Activated T-helper 1 cell treated with anti-CD3 and anti-CD28 coated beads, Interleukin-2, amount 50 U/mL, for 16 hours (primary cell): ENCODE results near the gene PSMD7.

ENCODE experiments used
- DNase-seq, 2 donors: peaks; one replicate each; pipeline ENCODE4 v3.0.0-alpha.2; 2020; ENCODE audit warnings: low read depth in 1 of 2, low spot score in 1 of 2

The PSMD7 gene

DNA sequence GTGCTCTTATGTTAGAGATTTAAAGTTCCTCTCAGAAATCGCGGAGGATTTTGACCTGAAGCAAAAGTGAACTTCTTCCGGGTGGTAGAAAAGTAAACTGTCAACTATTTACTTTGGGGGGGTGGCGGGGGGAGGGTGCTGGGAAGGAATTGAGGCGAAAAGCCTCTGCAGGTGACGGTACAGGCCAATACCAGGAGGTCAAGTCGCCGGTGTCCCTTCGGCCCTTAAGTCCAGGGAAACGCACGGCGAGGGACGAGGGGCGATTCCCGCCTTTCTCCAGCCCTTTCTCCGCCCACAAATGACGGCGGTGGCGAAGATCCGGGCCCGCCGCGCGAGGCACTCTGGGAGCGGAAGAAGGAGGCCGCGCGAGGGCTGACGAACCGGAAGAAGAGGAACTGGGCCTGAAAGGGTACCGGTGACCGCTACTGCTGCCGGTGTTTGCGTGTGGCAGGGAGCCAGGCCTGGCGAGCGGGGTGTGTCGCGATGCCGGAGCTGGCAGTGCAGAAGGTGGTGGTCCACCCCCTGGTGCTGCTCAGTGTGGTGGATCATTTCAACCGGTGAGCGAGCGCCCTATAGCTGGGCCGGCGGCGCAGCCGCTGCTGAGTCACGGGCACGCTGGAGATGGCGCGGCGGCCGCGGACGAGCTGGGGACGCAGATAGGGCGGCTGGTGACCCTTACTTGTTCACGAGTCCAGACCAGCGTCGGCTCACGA, at the start of gene PSMD7:
Gene PSMD7 (plus strand): TSS at position 383 of the 713 bp plus-strand sequence. CDS start 101 bp downstream, at position 484.
- DNase-seq, result peak; percentile 73 to 83

DNA sequence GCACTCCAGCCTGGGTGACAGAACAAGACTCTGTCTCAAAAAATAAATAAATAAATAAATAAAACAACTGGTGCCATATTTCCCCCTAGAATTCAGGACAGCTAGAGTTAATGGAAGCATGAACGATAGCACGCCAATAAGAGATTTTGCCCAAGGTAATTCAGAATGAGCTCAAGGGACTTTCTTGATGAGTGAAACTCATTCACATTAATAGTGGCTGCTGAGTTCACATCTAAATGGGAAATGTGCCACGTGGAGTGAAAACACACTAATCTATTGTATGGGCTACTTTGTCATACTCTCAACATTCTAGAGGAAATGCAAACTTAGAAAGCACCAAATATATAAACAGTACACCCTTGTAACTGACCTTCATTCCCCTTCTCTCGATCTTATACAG, 47.4 kb upstream of the PSMD7 start:
- DNase-seq, result no peak

DNA sequence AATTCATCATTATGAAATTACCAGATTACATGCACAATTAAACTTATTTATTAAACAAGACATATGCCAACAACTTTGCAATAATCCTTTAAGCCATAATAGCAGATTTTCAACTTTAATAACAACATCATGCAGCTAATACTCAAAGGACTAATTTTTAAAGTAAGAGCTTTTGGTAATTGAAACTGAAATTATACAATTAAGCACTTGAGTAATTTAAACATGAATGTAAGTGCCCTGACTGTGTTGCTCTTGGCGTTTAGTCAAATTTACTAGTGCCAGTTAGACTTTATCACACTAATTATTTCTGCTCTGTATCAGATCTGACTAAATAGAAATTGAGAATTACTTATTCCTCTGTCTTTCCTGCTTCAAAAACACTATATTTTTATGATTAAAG, 46.8 kb upstream of the PSMD7 start:
- DNase-seq, result no peak

DNA sequence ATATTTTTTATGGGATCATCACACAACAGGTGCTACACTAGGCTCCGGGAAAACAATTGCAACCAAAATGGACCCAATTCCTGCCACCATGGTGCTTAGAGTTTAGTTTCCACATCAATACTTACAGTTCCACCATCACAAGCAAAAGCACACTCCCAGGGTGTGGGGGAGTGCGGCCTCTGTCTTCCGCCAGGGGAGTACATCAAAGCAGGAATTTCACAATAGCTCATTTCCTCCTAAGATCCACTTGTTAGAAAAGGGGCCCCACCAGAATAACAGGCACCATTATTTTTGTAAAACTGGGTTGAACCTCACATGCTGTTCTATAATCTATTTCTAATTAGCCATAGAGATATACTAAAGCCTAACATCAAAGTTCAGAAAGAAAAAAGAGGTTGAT, 44.3 kb upstream of the PSMD7 start:
- DNase-seq, result no peak

DNA sequence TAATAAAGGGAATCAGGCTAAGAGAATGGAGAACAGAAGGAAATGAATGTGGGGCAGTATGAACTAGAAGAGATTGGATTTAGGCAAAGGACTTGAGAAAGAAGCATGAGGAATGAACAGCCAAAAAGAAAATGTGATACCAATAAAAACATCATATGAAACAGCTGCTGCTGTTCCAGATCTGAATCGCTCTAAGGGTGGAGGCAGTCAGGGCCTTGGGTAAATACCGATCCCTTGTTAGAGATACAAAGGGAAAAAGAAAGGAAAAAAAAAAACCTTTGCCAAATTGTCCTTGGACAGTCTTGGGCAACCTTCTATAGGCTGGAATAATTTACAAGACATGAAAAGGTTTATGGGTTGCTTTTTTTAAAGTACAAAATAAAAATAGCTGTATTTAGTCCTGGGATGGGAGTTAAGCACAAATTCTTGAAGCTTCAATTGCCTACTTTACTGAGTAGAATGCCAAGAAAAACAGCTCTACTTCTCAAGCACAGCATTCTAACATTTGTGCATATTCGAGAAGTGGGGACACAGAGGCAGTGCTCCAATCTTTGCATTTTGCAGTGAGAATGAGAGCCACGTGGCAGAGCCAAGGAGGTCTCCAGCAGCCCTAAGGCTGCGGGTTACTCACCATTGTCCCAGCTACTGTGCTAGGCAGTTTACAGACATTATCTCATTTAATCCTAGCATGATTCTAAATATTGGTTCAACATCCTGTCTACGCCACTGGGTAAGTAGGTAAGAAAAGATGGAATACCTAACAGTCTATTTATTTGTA, 43.3 kb upstream of the PSMD7 start:
- DNase-seq, result no peak

DNA sequence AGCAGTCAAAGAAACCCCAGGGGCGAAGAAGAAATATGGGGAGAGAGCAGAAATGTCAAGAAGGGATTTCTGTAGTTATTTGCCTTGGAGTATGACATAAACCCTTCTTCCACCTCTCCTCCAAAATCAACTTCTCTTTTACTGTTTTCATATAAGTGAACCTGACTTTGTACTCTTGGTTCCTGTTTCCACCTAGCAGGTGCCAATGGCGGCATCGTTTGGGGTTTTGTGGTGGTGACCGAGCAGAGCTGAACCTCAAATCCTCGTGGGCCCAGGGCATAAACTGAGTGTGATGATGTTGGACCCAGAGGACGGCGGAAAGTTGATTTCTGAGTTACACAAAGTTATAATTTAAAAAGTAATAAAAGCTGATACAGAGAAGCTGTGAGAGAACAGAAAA, 39.6 kb upstream of the PSMD7 start:
- no peak for DNase-seq

DNA sequence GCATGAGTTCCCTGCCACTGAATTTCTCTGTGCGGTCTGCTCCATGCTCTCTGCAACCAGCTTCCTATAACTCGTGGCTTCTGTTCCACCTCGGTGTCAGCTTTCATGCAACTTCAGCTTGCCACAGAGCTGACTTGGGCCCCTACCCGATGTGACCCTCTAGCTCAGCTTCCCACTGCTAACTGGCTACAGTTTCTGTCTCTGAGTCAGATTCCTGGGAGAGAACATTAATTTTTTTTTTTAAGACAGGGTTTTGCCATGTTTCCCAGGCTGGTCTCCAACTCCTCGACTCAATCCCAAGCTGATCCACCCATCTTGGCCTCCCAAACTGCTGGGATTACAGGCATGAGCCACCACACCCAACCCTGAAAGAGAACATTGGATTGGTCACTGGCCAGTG, 35.5 kb upstream of the PSMD7 start:
- DNase-seq, result no peak

DNA sequence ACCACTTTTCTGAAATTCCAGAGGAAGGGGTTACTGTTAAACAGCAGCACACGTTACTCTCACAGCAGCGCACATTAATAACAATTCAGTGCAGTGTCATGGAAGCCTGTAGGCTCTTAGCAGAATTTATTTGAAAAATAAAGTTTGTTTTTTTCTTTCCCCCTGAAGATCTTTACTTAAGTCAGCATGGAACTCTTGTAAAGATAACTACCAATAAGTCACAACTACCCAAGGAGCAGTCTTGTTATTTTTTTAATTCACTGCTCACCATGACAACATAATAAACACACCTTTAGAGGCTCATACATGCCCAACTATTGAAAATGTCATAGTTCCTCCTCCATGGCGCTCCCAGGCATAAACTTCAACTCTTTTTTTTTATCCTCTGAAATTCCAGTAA, 31.8 kb upstream of the PSMD7 start:
- no peak for DNase-seq

DNA sequence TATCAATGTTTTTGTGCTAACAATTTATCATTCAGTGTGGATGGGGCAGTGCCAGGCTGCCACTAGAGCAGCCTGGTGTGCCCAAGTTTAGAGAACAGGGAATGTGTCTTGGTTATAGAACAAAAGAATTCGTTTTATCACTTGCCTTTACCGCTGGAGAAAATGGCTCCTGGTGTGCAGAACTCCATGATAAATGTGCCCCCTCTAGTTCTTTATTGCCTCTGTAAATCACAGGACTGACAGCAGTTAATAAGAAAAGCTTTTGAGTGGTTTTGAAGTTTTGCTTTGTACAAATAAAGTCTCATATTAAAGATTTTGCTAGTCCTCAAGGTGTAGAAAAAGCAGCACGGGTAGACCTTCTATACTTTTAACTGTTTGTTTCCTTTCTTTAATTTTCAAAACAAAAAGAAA, 28.2 kb upstream of the PSMD7 start:
- no peak for DNase-seq

DNA sequence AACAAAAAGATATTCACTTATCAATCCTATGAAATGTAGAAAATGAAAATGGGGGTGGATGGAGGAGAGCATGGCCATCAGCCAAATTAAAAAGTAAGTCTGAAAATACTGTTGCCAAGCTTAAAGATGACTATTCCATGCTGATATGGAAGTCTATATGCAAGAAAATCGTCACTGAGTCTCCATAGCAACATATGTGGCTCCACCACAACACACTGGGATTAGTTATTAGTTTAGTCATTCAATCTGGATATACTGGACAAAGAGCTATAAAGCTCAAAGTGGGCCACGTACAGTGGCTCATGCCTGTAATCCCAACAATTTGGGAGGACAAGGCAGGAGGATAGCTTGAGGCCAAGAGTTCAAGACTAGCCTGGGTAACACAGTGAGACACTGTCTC, 24.7 kb upstream of the PSMD7 start:
- DNase-seq, result no peak

DNA sequence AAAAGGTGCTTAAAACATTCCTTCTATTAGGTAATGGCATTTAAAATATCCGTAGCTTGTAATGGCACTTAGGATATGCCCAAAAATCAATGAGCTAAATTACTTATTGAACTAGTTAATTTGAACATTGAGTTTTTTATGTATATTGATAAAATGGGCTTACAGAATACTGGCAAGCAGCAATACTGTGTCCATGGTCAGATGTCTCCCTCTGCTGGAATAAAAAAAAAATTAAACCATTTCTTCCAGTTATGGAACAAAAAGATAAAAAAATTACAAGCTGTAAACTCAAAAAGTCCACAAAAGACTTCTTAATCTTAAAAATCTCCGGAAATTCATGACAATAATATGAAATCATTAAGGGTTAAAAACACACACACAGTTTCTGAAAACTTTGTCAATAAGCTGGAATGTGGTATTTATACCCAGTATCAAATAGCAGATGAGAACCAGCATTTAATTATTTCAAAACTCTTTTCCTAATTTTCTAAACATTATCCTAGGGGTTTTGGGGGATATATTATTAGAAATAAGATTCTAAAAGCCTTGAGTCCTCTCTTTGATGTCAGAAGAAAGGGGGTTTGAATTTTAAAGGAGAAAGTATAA, 21.5 kb upstream of the PSMD7 start:
- no peak for DNase-seq

DNA sequence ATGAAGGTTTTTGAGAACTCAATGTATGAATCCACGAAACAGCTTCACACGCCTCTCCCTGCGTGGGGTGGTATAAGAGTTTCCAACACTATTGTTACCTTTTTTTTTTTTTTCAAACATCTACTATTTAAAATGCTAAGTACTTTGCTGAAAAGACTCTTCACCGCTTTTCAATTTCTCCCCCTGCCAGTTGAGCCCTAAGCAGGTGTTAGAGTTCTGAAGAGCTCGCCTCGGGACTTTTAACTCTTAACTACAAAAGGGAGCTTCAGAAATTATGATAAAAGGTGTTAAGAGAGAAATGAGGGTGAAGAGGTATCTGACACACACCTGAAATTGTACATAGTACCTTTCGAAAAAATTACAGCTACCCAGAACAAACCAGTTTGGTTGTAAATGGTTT, 20.9 kb upstream of the PSMD7 start:
- no peak for DNase-seq

DNA sequence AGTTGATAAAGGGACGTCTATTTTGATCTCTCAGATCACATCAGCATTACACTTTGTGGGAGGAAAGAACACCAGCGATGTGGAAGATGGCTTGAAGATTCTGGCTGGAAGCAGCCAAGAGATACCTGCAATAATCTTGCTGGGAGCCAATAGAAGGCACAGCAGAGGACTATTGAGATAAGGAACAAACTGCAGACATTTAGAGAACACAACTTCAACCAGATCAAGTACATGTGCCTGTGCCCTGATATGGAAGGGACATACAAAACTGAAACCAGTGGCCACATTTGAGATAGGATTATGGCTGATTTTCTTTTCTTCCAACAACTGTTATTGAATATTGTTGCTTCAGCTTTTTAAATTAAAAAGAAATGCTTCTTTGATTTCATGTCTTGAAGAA, 18.6 kb upstream of the PSMD7 start:
- no peak for DNase-seq

DNA sequence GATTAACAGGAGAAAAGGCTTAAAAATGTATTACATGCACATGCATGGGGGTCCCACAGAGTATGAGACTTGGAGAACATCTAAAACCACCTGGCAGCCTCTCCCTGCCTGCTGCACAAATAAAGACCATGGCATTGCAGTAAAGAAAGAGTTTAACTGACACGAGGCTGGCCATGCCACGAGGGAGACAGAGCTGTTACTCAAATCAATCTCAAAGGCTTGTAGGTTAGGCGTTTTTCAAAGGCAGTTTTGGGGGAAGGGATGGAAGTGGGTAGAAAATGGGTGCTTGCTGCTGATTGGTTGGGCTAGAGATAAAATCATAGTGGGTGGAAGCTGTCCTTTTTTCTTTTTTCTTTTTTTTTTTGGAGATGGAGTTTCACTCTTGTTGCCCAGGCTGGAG, 17.3 kb upstream of the PSMD7 start:
- DNase-seq, result no peak

DNA sequence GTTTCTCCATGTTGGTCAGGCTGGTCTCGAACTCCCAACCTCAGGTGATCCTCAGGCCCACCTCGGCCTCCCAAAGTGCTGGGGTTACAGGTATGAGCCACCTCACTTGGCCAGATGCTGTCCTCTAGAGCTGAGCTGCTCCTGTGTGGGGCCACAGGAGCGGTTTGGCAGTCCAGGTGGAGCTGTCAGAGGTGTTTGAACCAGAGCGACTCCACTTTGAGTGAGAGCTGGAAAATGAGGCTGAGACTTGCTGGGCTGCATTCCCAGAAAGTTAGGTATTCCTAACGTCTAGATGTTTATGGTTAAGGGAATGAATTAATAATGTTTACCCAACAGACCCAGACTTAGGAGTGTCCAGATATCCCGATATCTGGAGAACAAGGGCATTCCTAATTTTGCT, 16.8 kb upstream of the PSMD7 start:
- DNase-seq, result no peak

DNA sequence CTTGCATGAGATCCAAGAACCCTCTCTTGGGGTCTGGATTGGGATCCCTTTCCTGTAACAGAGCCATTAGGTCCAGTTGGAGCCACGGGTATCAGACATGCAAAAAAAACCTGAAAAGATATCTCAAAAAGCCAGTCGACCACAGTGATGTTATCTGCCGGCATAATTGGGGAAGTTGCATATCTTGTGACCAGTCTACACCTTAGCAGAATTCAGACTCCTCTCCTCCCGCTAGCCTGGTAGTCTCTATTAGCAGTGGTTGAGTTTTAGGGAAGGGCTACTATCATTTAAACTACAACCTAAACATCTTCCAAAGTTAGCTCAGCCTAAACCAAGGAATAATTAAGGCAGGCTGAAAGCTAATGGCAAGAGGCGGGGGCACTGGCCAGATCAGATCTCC, 16.2 kb upstream of the PSMD7 start:
- no peak for DNase-seq

DNA sequence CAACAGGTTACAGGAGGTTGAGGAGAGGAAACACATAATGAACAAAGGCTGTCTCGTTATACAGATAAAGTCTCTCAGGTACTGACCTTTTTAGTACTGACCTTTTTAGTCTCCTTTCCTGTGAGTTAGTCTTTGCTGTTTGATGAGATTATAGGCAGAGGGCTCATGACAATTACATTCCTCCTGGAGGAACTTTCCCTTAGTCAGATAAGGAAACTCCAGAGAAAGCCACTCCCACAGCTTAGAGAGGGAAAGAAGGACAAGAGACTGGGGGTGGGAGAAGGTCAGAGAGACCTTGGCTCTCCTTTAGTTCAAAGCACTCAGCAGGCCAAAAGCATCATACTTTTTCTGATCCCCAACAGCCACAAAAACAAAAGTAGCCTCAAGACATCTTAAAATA, 15.3 kb upstream of the PSMD7 start:
- no peak for DNase-seq

DNA sequence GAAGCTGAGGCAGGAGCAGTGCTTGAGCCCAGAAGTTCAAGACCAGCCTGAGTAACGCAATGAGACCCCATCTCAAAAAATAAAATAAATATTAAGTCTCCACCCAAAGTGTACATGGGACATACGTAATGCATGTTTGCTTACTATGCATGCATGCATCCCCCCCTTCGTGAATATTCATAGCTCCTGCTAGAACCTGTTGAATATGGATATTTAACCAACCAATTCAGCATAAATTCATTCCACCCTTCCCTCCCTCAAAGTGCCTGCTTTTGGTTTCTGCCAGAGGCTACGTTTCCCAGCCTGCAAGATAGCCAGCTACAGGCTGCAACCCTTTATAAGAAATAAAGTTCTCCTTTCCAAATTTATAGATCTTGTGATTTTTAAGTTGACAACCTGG, 12.9 kb upstream of the PSMD7 start:
- DNase-seq, result no peak

DNA sequence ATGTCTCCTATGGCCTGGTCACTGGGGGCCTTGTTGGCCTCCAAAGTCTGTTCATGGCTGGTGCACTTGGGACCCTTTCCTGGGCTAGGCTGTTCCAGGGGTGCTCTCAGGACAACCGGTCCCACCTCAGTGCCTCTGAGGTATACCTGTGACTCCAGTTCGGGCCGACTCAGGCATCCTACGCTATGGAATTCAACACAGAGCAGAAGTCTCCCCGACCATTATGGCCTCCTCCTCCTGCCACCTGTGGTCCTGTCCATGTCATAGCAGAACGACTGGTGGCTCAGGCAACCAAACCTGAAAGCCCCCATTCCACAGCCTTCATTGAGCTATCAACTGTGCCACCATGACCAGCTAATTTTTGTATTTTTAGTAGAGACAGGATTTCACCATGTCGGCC, 8.5 kb upstream of the PSMD7 start:
- DNase-seq, result no peak

DNA sequence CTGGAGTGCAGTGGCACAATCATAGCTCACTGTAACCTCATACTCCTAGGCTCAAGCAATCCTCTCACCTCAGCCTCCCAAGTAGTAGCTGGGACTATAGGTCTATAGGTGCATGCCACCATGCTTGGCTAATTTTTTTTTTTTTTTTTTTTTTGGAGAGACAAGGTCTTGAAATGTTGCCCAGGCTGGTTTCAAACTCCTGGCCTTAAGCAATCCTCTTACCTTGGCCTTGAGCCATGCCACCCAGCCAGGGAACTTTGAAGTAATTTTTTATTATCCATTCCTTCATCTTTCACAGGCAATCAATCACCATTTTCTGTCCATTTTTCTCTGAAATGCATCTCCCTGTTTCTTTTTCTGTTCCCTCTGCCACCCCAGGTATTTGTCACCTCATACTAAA, 6.3 kb upstream of the PSMD7 start:
- DNase-seq, result no peak

DNA sequence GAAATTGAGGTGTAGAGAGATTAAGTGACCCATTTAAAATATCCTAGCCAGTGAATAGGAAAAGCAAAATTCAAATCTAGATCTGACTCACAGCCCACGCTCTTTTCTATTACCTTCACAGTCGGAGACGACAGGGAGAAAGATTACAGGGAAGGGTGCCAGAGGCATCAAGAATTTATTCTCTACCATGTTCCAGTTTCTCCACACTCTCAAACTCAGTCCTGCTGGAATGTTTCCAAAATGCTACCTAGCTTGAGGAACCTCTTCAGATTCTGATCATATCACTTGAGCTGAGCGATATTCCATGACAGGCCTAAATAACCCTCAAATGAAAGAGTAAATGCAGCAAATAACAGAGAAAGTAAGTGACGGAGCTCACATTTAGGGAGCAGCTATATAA, 5.4 kb upstream of the PSMD7 start:
- no peak for DNase-seq

DNA sequence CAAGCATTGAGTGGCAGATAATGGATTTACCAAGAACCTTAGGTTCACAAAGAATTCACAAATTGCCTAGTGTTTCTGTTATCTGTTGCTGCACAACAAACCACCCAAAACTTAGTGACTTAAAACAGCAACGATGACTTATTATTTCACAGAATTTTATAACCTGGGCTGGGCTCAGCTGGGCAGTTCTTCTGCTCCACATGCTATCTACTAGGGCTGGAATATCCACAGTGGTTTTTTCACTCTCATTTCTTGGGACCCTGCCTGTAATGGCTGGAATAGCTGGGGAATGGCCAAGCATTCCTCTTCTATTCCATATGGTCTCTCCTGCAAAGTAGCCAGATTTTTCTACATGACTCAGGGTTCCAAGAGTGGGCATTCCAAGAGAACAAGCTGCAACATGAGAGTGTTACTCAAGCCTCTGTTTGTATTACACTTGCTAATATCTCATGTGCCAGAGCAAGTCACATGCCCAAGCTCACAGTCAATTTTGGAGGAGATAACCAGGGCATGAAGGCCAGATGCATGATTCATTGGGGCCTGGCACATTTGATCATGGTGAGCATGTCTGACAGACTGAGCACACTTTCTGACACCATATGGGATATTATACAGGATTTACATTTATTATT, 4.9 kb upstream of the PSMD7 start:
- DNase-seq, result no peak
